ENCODE data around the gene VASH1.

Gene VASH1

GRCh38 chr14:76720382-76720813 is 40.9 kb upstream of the VASH1 start:
- TF ChIP-seq YY1 (IDR thresholded peaks at IDR 0.05; ENCODE audit: low read depth) (no peak), ZBTB7A (IDR thresholded peaks at IDR 0.05; ENCODE audit: low read depth) (no peak), EP300 (IDR thresholded peaks at IDR 0.05; ENCODE audit: borderline replicate concordance) (no peak), MAX (IDR thresholded peaks at IDR 0.05) (no peak), CEBPB (IDR thresholded peaks at IDR 0.05) (no peak), FOXM1 (IDR thresholded peaks at IDR 0.05; ENCODE audit: borderline replicate concordance, low read depth) (no peak), TEAD4 (IDR thresholded peaks at IDR 0.05) (no peak), REST (IDR thresholded peaks at IDR 0.05; ENCODE audit: low read depth) (no peak), RAD21 (IDR thresholded peaks at IDR 0.05; ENCODE audit: low read depth) (no peak), CREB1 (IDR thresholded peaks at IDR 0.05; ENCODE audit: low read depth) (no peak), NFIC (IDR thresholded peaks at IDR 0.05) (no peak), TAF1 (IDR thresholded peaks at IDR 0.05; ENCODE audit: low read depth) (no peak), EGR1 (IDR thresholded peaks at IDR 0.05) (no peak), TCF12 (IDR thresholded peaks at IDR 0.05; ENCODE audit: low read depth) (no peak)

GRCh38 chr14:76724651-76725550 is 36.4 kb upstream of the VASH1 start:
- TF ChIP-seq RAD21 (IDR thresholded peaks at IDR 0.05; ENCODE audit: low read depth) (no peak), EP300 (IDR thresholded peaks at IDR 0.05; ENCODE audit: borderline replicate concordance) (no peak), USF1 (IDR thresholded peaks at IDR 0.05) (no peak), EGR1 (IDR thresholded peaks at IDR 0.05) (no peak), CEBPB (IDR thresholded peaks at IDR 0.05) (no peak), CREB1 (IDR thresholded peaks at IDR 0.05; ENCODE audit: low read depth) (no peak), ZBTB7A (IDR thresholded peaks at IDR 0.05; ENCODE audit: low read depth) (no peak), REST (IDR thresholded peaks at IDR 0.05; ENCODE audit: low read depth) (no peak), TEAD4 (IDR thresholded peaks at IDR 0.05) (no peak), TCF12 (IDR thresholded peaks at IDR 0.05; ENCODE audit: low read depth) (no peak), YY1 (IDR thresholded peaks at IDR 0.05; ENCODE audit: low read depth) (no peak), FOXM1 (IDR thresholded peaks at IDR 0.05; ENCODE audit: borderline replicate concordance, low read depth) (no peak), MAX (IDR thresholded peaks at IDR 0.05) (no peak), NFIC (IDR thresholded peaks at IDR 0.05) (no peak), TAF1 (IDR thresholded peaks at IDR 0.05; ENCODE audit: low read depth) (no peak)

GRCh38 chr14:76726551-76726970 is 34.7 kb upstream of the VASH1 start:
- no peak for TF ChIP-seq RAD21 (IDR thresholded peaks at IDR 0.05; ENCODE audit: low read depth)
- TF ChIP-seq CREB1 (IDR thresholded peaks at IDR 0.05; ENCODE audit: low read depth), result no peak
- TF ChIP-seq TAF1 (IDR thresholded peaks at IDR 0.05; ENCODE audit: low read depth), result no peak
- no peak for TF ChIP-seq CEBPB (IDR thresholded peaks at IDR 0.05)
- no peak for TF ChIP-seq TEAD4 (IDR thresholded peaks at IDR 0.05)
- no peak for TF ChIP-seq EP300 (IDR thresholded peaks at IDR 0.05; ENCODE audit: borderline replicate concordance)
- no peak for TF ChIP-seq YY1 (IDR thresholded peaks at IDR 0.05; ENCODE audit: low read depth)
- no peak for TF ChIP-seq USF1 (IDR thresholded peaks at IDR 0.05)
- no peak for TF ChIP-seq EGR1 (IDR thresholded peaks at IDR 0.05)
- no peak for TF ChIP-seq NFIC (IDR thresholded peaks at IDR 0.05)
- no peak for TF ChIP-seq MAX (IDR thresholded peaks at IDR 0.05)
- TF ChIP-seq ZBTB7A (IDR thresholded peaks at IDR 0.05; ENCODE audit: low read depth), result no peak
- TF ChIP-seq REST (IDR thresholded peaks at IDR 0.05; ENCODE audit: low read depth), result no peak
- no peak for TF ChIP-seq TCF12 (IDR thresholded peaks at IDR 0.05; ENCODE audit: low read depth)
- no peak for TF ChIP-seq FOXM1 (IDR thresholded peaks at IDR 0.05; ENCODE audit: borderline replicate concordance, low read depth)
